Measurements from ENCODE around the gene CHCHD4. TPM values are rescaled to one million over a fixed set of nuclear protein-coding genes. Genes with fewer than 3 reads are reported as not detected.

The CHCHD4 gene
- total and polyA plus RNA-seq, 3 donors from 2014 or later: 13.3 to 19.1 (median 15.7) TPM

- Histone ChIP-seq H3K4me3 (no peak overlapping the region), H3K36me3 (ENCODE audit: low read depth, missing control alignments) (no peaks in the 10 kb centered on the region)
- 90 to 91% methylated on average over 5 of the region's 5 CpGs for WGBS, 2 donors
These were observed 29.6 kb upstream of the CHCHD4 start for GRCh38 chr3:14154276-14154675.

DNA sequence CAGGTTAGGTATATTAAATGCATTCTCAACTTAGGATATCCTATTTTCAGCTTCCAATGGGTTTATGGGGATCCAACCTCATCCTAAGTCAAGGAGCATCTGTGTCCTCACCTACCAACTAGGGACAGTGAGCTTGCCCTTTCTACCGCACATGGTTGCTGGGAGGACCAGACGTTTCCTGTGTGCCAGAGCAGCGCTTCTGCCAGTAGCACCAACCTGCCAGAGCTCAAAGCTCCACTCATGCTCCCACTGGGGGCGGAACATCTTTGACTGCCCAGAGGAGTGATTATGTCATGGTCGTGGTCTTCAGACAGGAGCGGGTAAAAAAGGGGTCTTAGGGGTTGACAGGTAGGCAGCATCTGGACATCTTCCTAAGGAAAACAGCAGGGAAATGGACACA lies 29.0 kb upstream of the CHCHD4 start:
- Histone ChIP-seq H3K27me3 (no peaks in the 10 kb centered on the region), H3K9me3 (no peaks in the 10 kb centered on the region), H3K36me3 (ENCODE audit: low read depth, missing control alignments) (no peaks in the 10 kb centered on the region), H3K4me1 (no peaks in the 10 kb centered on the region), H3K4me3 (no peak overlapping the region), H3K27ac (no peak overlapping the region)
- intact Hi-C loops (cut with DNase I; ENCODE audit: low total_unique reads): no loop called here
- 92 to 96% methylated on average over 3 to 6 of the region's 6 CpGs for WGBS, 2 donors
- no peak for DNase-seq
- no peak for TF ChIP-seq CTCF (IDR thresholded peaks at IDR 0.05)
- no peak for TF ChIP-seq POLR2A (IDR thresholded peaks at IDR 0.05)

More at GRCh38 chr3:14154276-14154675, 29.6 kb upstream of the CHCHD4 start:
- H3K27ac ChIP-seq: no peak overlapping the region
- no peaks in the 10 kb centered on the region for H3K9me3 ChIP-seq
- no peaks in the 10 kb centered on the region for H3K27me3 ChIP-seq
- TF ChIP-seq CTCF (IDR thresholded peaks at IDR 0.05) (no peak), POLR2A (IDR thresholded peaks at IDR 0.05) (no peak)
- intact Hi-C loops (cut with DNase I; ENCODE audit: low total_unique reads): no loop called here
- DNase-seq: peak; percentile 11
- no peaks in the 10 kb centered on the region for H3K4me1 ChIP-seq

- no peaks in the 10 kb centered on the region for H3K27me3 ChIP-seq
- no peak overlapping the region for H3K4me3 ChIP-seq
- no peak for DNase-seq
- no peak for TF ChIP-seq CTCF (IDR thresholded peaks at IDR 0.05)
- TF ChIP-seq POLR2A (IDR thresholded peaks at IDR 0.05): no peak
- no peaks in the 10 kb centered on the region for H3K9me3 ChIP-seq
- no peaks in the 10 kb centered on the region for H3K36me3 ChIP-seq (ENCODE audit: low read depth, missing control alignments)
- H3K27ac ChIP-seq: no peak overlapping the region
- intact Hi-C loops (cut with DNase I; ENCODE audit: low total_unique reads): no loop called here
- WGBS, 2 donors: 84% methylated on average over 4 of the region's 4 CpGs
- no peaks in the 10 kb centered on the region for H3K4me1 ChIP-seq
These were observed 28.3 kb upstream of the CHCHD4 start for GRCh38 chr3:14152963-14153355.

- Histone ChIP-seq H3K9me3 (no peaks in the 10 kb centered on the region), H3K36me3 (ENCODE audit: low read depth, missing control alignments) (no peaks in the 10 kb centered on the region), H3K27me3 (no peaks in the 10 kb centered on the region), H3K4me3 (no peak overlapping the region), H3K27ac (no peak overlapping the region), H3K4me1 (no peaks in the 10 kb centered on the region)
- peak; percentile 10 for DNase-seq
- TF ChIP-seq POLR2A (IDR thresholded peaks at IDR 0.05) (no peak), CTCF (IDR thresholded peaks at IDR 0.05) (no peak)
- WGBS, 2 donors: 80 to 85% methylated on average over 9 to 11 of the region's 11 CpGs
- intact Hi-C loops (cut with DNase I; ENCODE audit: low total_unique reads): no loop called here
These were observed 27.7 kb upstream of the CHCHD4 start for GRCh38 chr3:14152233-14152962.

All from testis (tissue), 3 donors.